Measurements from ENCODE around the gene LHFPL2. TPM values are rescaled to one million over a fixed set of nuclear protein-coding genes. Genes with fewer than 3 reads are reported as not detected.
A peak's percentile ranks its signal among the peaks of the same experiment; 100 is the strongest.

Gene LHFPL2
- total and polyA plus RNA-seq, 9 donors, result 20.3 to 45.1 (median 27.9) TPM

DNA sequence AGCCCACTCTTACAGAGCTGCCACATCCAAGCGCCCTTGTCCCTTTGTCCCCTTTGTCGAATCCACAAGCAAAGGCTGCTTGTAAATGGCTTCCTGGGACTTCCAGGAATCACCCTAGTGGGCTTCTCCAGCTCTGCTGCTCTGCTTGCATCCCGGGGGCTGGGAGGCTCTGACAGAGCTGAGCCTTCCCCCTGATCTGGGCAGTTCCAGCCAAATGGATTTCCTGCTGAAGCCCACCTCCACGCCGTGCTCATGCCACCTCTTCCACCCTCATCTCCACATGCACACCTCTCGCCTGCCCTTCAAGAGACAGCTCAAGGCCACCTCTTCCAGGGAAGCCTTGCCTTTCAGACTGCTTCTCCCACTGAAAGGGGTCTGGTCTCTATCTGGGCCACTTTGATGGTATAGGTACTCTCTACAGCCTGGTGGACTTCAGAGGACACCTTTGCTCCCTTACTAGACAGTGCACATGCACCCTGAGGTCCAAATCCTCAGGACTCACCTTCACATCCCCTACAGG is 106.2 kb downstream of the LHFPL2 start:
- Histone ChIP-seq H3K27me3 (no peaks in the 10 kb centered on the region), H3K4me1 (ENCODE audit: insufficient read depth) (peaks cover 11% of the 10 kb centered on the region), H3K9me3 (no peaks in the 10 kb centered on the region), H3K36me3 (no peaks in the 10 kb centered on the region), H3K27ac (no peak overlapping the region), H3K4me3 (no peak overlapping the region)
- TF ChIP-seq EP300 (IDR thresholded peaks at IDR 0.05) (no peak), POLR2A (IDR thresholded peaks at IDR 0.05) (no peak)
- TF ChIP-seq, protein P1, sequence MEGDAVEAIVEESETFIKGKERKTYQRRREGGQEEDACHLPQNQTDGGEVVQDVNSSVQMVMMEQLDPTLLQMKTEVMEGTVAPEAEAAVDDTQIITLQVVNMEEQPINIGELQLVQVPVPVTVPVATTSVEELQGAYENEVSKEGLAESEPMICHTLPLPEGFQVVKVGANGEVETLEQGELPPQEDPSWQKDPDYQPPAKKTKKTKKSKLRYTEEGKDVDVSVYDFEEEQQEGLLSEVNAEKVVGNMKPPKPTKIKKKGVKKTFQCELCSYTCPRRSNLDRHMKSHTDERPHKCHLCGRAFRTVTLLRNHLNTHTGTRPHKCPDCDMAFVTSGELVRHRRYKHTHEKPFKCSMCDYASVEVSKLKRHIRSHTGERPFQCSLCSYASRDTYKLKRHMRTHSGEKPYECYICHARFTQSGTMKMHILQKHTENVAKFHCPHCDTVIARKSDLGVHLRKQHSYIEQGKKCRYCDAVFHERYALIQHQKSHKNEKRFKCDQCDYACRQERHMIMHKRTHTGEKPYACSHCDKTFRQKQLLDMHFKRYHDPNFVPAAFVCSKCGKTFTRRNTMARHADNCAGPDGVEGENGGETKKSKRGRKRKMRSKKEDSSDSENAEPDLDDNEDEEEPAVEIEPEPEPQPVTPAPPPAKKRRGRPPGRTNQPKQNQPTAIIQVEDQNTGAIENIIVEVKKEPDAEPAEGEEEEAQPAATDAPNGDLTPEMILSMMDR (IDR thresholded peaks at IDR 0.05), result no peak
- intact Hi-C loops (cut with DNase I), result loop anchor here in 1 of 4 donors (10.0 kb wide), 1 partner anchor 52 kb away; no protein-coding TSS in a partner anchor
- peak in 1 of 5 donors; percentile 12 for DNase-seq
- WGBS, 3 donors, result 88 to 92% (median 91%) methylated on average over 6 of the region's 6 CpGs

DNA sequence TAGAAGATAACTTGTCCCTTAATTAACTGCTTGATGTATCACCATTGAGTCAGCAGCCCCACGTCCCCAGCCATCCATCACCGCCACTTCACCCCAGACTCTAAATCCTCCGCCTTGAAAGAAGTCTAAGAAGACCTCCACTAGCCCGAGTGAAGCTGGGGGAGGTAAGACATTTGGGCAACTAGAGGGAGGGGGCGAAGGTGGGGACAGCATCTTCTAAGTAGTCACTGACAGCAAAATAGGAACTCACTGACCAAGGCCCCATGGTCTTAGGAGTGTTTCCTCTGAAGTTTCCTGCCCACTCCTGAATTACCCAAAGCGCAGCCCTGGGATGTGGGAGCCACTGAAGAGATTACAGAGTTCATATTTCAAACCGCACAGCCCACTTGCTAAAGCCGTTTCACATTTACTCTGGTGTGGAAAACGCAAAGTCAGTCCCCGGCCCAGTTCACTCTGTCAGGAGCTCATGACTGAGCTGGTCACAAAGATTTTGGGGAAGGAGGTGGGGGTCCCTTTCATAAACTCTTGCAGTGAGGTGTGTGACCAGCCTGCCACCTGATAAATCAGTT is 107.4 kb downstream of the LHFPL2 start:
- 63 to 84% (median 79%) methylated on average over 10 of the region's 10 CpGs for WGBS, 3 donors
- no peak overlapping the region for H3K27ac ChIP-seq
- H3K36me3 ChIP-seq, result no peaks in the 10 kb centered on the region
- peak in 1 of 5 donors; percentile 5 for DNase-seq
- H3K4me1 ChIP-seq (ENCODE audit: insufficient read depth), result peaks cover 6% of the 10 kb centered on the region
- TF ChIP-seq POLR2A (IDR thresholded peaks at IDR 0.05), result no peak
- TF ChIP-seq, protein P1 (IDR thresholded peaks at IDR 0.05), result no peak
- no peak for TF ChIP-seq EP300 (IDR thresholded peaks at IDR 0.05)
- intact Hi-C loops (cut with DNase I), result loop anchor here in 1 of 4 donors (10.0 kb wide), 1 partner anchor 54 kb away; no protein-coding TSS in a partner anchor
- no peaks in the 10 kb centered on the region for H3K9me3 ChIP-seq
- no peak overlapping the region for H3K4me3 ChIP-seq
- no peaks in the 10 kb centered on the region for H3K27me3 ChIP-seq

GRCh38 chr5:78540335-78541085 is 108.1 kb downstream of the LHFPL2 start:
- H3K27me3 ChIP-seq, result no peaks in the 10 kb centered on the region
- 78 to 88% (median 87%) methylated on average over 7 of the region's 7 CpGs for WGBS, 3 donors
- H3K4me3 ChIP-seq, result no peak overlapping the region
- TF ChIP-seq EP300 (IDR thresholded peaks at IDR 0.05) (no peak), POLR2A (IDR thresholded peaks at IDR 0.05) (no peak)
- TF ChIP-seq, protein P1 (IDR thresholded peaks at IDR 0.05), result no peak
- no peaks in the 10 kb centered on the region for H3K9me3 ChIP-seq
- H3K27ac ChIP-seq, result no peak overlapping the region
- no peaks in the 10 kb centered on the region for H3K36me3 ChIP-seq
- intact Hi-C loops (cut with DNase I), result loop anchor here in 1 of 4 donors (10.0 kb wide), 1 partner anchor 54 kb away; no protein-coding TSS in a partner anchor
- peak in 1 of 5 donors; percentile 10 for DNase-seq
- peaks cover 5% of the 10 kb centered on the region for H3K4me1 ChIP-seq (ENCODE audit: insufficient read depth)

DNA sequence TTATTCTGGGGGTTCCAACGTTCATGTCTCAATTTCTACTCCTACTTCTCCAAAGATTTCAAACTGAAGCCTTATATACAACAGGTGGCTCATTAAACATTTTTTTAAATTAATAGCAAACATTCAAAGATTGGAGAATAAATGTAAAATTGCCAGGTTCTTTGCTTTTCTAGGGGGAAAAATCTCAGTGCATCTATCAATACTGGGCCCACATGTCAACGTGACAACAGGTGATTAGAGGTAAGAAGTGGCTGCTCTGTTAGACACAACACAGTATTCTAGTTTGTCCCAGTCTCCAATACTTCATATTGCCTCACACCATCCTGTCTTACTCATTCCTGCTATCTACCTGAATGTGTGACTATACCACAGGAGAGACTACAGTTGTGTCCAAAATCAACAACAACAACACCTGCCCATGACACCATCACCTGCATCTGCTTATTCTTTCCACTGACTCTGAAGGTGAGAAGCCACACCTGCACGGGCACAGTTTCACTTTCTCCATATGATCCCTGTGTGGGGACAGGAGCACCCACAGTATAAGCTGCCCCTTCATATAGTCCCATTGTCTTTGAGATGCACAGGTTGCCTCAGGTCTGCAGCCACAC is 110.2 kb downstream of the LHFPL2 start:
- H3K4me1 ChIP-seq (ENCODE audit: insufficient read depth), result peaks cover 3% of the 10 kb centered on the region

More for the DNA sequence above, 110.2 kb downstream of the LHFPL2 start:
- Histone ChIP-seq H3K36me3 (no peaks in the 10 kb centered on the region), H3K9me3 (no peaks in the 10 kb centered on the region), H3K27me3 (no peaks in the 10 kb centered on the region), H3K4me3 (no peak overlapping the region), H3K27ac (no peak overlapping the region)
- intact Hi-C loops (cut with DNase I), result loop anchor here in 2 of 4 donors (5.0 to 10.0 kb wide), 2 partner anchors 386 to 429 kb away; no protein-coding TSS in a partner anchor
- TF ChIP-seq POLR2A (IDR thresholded peaks at IDR 0.05) (no peak), EP300 (IDR thresholded peaks at IDR 0.05) (no peak)
- TF ChIP-seq, protein P1 (IDR thresholded peaks at IDR 0.05), result no peak
- 76 to 92% (median 77%) methylated on average over 3 of the region's 3 CpGs for WGBS, 3 donors
- DNase-seq, result no peak
